ENCODE data around the gene ASNS. TPM values are rescaled to one million over a fixed set of nuclear protein-coding genes. Genes with fewer than 3 reads are reported as not detected.
A peak's percentile ranks its signal among the peaks of the same experiment; 100 is the strongest.
"Not testable (repeated sequence)": the region's sequence is repeated elsewhere in the genome, so short reads cannot be mapped to it uniquely, and the experiment has no call there.

ASNS gene, protein sequence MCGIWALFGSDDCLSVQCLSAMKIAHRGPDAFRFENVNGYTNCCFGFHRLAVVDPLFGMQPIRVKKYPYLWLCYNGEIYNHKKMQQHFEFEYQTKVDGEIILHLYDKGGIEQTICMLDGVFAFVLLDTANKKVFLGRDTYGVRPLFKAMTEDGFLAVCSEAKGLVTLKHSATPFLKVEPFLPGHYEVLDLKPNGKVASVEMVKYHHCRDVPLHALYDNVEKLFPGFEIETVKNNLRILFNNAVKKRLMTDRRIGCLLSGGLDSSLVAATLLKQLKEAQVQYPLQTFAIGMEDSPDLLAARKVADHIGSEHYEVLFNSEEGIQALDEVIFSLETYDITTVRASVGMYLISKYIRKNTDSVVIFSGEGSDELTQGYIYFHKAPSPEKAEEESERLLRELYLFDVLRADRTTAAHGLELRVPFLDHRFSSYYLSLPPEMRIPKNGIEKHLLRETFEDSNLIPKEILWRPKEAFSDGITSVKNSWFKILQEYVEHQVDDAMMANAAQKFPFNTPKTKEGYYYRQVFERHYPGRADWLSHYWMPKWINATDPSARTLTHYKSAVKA
- total RNA-seq, result 100 to 1,000 TPM in 1 of 7 donors, 10 to 100 TPM in 4, 1 to 10 TPM in 2; 7.5 to 216 (median 13.5) TPM
- polyA plus RNA-seq, result 10 to 100 TPM; 13.3 to 24.8 TPM
- long read RNA-seq, donor 1, transcript ASNS-202 (13 exons, 1,994 nt), result major isoform, 45 of 54 reads
- long read RNA-seq, donor 1, partial matches to known transcripts, result 1 of 54 reads
- long read RNA-seq, donor 1, other reads (novel, unspliced or antisense), result 6 of 54 reads
- long read RNA-seq, donor 2, partial matches to known transcripts, result 0 of 4 reads
- long read RNA-seq, donor 2, other reads (novel, unspliced or antisense), result 0 of 4 reads
- long read RNA-seq, donor 3, partial matches to known transcripts, result 0 of 5 reads
- long read RNA-seq, donor 3, other reads (novel, unspliced or antisense), result 0 of 5 reads

DNA sequence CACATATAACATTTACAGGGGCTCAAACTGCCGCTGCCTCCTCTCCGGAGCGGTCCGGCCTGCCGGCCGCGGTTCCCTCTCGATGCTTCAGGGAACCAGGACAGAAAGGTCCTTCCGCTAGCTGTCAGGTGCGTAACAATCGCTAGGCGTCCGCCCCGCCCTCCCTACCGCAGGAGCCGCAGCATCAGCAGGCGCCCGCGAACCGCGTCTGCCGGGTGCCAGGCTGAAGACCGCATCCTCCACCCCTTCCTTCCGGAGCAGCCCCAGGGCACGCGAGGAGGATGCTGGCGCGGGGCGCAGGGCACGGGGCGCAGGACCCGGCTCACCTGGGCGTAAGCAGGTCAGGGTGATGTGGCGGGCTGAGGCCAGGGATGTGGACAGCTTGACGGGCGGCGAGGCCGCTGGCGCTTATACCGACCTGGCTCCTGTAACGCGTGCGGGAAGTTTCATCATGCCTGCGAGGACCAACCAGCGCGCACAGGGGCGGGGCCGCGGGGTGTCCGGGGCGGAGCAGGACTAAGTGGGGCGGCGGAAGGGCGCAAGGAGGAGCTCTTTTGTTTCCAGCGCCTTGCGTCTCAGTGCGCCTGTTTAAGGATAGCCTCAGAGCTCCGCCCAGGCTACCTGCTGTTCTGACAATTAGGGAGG, at the start of gene ASNS:
TSS of gene ASNS (minus strand) at position 384 of the 645 bp plus-strand sequence. CDS start 3,252 bp downstream, outside the sequence.
- Histone ChIP-seq H3K4me3 (peak within 1 kb of the TSS; percentile 77), H3K9me3 (no peaks in the 10 kb centered on the region), H3K27me3 (no peaks in the 10 kb centered on the region), H3K27ac (peak within 1 kb of the TSS in 1 of 2 donors; percentile 69), H3K4me1 (ENCODE audit: insufficient read depth) (peaks cover 3% of the 10 kb centered on the region), H3K36me3 (no peaks in the 10 kb centered on the region)
- intact Hi-C loops (cut with DNase I), result no loop called here
- WGBS, 3 donors, result 0 to 1% (median 1%) methylated on average over 47 to 58 of the region's 58 CpGs
- TF ChIP-seq, protein P1, sequence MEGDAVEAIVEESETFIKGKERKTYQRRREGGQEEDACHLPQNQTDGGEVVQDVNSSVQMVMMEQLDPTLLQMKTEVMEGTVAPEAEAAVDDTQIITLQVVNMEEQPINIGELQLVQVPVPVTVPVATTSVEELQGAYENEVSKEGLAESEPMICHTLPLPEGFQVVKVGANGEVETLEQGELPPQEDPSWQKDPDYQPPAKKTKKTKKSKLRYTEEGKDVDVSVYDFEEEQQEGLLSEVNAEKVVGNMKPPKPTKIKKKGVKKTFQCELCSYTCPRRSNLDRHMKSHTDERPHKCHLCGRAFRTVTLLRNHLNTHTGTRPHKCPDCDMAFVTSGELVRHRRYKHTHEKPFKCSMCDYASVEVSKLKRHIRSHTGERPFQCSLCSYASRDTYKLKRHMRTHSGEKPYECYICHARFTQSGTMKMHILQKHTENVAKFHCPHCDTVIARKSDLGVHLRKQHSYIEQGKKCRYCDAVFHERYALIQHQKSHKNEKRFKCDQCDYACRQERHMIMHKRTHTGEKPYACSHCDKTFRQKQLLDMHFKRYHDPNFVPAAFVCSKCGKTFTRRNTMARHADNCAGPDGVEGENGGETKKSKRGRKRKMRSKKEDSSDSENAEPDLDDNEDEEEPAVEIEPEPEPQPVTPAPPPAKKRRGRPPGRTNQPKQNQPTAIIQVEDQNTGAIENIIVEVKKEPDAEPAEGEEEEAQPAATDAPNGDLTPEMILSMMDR (IDR thresholded peaks at IDR 0.05), result peak in 2 of 3 donors; percentile 8 to 18
- peak; percentile 89 for TF ChIP-seq POLR2A (IDR thresholded peaks at IDR 0.05)
- no peak for TF ChIP-seq EP300 (IDR thresholded peaks at IDR 0.05)
- peak; percentile 87 to 93 (median 90) for DNase-seq

DNA sequence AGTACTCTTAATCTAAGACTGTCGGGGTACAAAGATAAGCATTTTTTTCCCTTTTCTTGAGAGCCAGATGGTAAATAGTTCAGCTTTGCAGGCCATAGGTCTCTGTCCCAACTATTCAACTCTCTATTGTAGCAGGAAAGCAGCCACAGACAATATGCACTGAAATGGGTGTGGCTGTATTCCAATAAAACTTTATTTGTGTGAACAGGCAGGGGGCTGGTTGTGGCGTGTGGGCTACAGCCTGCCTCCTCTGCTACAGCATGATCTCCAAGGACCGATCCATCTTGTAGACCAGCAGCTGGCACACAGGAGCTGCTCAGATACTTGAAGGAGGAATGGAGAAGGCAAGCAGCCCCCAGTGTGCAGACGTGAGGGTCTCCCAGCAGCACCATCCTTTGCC, 49.0 kb upstream of the ASNS start:
- intact Hi-C loops (cut with DNase I); H3K4me3 ChIP-seq; H3K36me3 ChIP-seq; H3K27ac ChIP-seq; DNase-seq; H3K9me3 ChIP-seq; H3K4me1 ChIP-seq (ENCODE audit: insufficient read depth); H3K27me3 ChIP-seq: not testable (repeated sequence)
- 92 to 95% (median 95%) methylated on average over 3 to 4 of the region's 4 CpGs for WGBS, 3 donors

DNA sequence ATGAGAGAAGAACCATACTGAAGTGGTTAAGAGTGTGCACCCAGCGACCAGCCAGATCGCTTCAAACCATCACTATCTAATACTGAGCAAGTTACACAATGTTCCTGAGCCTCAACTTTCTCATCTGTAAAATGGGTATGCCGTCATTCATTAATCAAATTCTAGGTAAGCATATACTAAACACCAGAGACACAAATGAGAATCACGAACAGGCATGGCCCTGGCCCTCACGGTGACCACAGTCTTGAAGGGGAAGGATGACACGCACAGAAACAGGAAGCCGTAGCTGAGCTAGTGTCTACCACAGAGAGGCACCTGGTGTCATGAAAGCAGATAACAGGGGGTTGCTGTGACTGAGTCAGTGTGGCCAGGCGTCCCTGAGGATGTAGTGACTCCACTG, 43.1 kb upstream of the ASNS start:
- H3K27ac ChIP-seq; H3K36me3 ChIP-seq; H3K9me3 ChIP-seq; DNase-seq; H3K4me3 ChIP-seq; H3K27me3 ChIP-seq; H3K4me1 ChIP-seq (ENCODE audit: insufficient read depth); intact Hi-C loops (cut with DNase I): not testable (repeated sequence)
- 95 to 98% (median 98%) methylated on average over 7 to 8 of the region's 8 CpGs for WGBS, 3 donors

DNA sequence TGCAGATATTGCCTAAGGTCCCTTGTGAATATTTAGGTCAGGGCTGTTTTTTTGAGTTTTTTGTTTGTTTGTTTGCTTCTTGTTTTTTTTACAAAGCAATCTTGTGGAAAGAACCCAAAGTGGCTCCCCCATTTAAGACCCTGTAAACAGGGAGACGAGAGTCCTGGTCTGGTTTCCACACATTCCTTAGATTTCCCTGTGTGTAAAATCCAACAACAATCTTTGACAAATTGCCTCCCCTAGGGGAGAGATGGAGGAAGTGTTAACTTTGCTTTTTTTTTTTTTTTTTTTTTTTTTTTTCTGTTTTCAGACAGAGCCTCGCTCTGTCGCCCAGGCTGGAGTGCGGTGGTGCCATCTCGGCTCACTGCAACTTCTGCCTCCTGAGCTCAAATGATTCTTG, 40.1 kb upstream of the ASNS start:
- H3K27ac ChIP-seq; intact Hi-C loops (cut with DNase I); H3K9me3 ChIP-seq; DNase-seq; H3K27me3 ChIP-seq; H3K4me3 ChIP-seq; H3K36me3 ChIP-seq; H3K4me1 ChIP-seq (ENCODE audit: insufficient read depth): not testable (repeated sequence)
- 79 to 80% (median 80%) methylated on average over 5 of the region's 5 CpGs for WGBS, 3 donors

DNA sequence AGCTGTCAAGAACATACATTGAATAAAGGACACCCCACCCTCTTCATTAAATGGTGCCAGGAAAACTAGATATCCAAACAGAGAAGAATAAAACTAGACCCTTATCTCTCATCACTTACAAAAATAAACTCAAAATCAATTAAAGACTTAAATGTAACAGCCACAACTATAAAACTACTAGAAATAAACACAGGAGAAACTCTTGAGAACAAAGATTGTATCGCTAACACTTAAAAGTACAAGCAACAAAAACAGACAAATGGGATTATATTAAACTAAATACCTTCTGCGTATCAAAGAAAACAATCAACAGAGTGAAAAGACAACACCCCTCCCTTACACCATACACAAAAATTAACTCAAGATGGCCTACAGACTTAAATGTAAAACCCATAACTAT, 24.7 kb upstream of the ASNS start:
- H3K4me3 ChIP-seq; H3K27ac ChIP-seq; H3K27me3 ChIP-seq; DNase-seq; H3K9me3 ChIP-seq; H3K4me1 ChIP-seq (ENCODE audit: insufficient read depth); intact Hi-C loops (cut with DNase I); H3K36me3 ChIP-seq: not testable (repeated sequence)
- WGBS, 3 donors, result 79 to 91% (median 90%) methylated on average over 2 of the region's 2 CpGs

DNA sequence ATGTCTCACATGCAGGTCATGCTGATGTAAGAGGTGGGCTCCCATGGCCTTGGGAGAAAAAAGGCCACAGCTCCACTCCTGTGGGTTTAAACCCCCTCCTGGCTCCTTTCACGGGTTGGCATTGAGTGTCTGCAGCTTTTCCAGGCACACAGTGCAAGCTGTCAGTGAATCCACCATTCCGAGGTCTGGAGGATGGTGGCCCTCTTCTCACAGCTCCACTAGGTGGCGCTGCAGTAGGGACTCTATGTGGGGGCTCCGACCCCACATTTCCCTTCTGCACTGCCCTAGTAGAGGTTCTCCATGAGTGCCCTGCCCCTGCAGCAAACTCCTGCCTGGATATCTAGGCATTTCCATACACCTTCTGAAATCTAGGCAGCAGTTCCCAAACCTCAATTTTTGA, 19.5 kb upstream of the ASNS start:
- H3K27ac ChIP-seq; H3K9me3 ChIP-seq; H3K27me3 ChIP-seq; DNase-seq; H3K4me1 ChIP-seq (ENCODE audit: insufficient read depth); H3K4me3 ChIP-seq; intact Hi-C loops (cut with DNase I); H3K36me3 ChIP-seq: not testable (repeated sequence)
- WGBS, 3 donors, result 48 to 55% (median 52%) methylated on average over 4 of the region's 4 CpGs

DNA sequence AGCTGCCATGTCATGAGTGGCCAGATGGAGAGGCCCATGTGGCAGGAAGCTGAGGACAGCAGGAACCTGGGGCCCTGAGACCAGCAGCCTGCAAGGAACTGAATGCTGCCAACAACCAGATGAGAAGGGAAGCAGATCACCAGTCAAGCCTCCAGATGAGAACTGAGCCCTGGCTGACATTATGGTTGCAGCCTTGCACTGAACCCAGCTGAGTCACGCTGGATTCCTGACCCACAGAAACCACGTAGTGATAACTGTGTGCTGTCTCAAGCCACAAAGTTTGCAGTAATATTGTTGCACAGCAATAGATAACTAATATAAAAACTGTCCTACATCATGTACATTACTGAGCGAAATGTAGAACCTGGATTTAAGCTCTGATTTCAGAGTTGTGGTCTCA, 7.3 kb upstream of the ASNS start:
- H3K36me3 ChIP-seq; H3K27me3 ChIP-seq; H3K4me1 ChIP-seq (ENCODE audit: insufficient read depth); intact Hi-C loops (cut with DNase I); H3K4me3 ChIP-seq; H3K9me3 ChIP-seq; H3K27ac ChIP-seq; DNase-seq: not testable (repeated sequence)
- 84 to 86% (median 85%) methylated on average over 3 of the region's 3 CpGs for WGBS, 3 donors

DNA sequence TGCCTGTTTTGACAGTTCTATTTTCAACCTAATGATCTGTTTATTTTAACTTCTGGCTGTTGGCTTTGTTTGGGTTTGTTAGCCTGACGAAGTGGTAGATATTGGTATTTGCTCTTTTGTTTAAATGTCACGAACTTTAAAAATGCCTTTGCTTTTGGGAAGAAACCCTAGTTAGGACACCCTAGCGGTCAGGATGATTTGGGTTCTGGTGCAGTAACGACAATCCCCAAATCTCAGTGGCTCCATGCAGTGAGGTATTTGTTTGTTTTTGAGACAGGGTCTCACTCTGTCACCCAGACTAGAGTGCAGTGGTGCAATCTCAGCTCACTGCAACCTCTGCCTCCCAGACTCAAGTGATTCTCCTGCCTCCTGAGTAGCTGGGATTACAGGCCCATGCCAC, 2.7 kb upstream of the ASNS start:
- intact Hi-C loops (cut with DNase I); H3K9me3 ChIP-seq; H3K27me3 ChIP-seq; H3K36me3 ChIP-seq; H3K4me3 ChIP-seq; H3K27ac ChIP-seq; DNase-seq; H3K4me1 ChIP-seq (ENCODE audit: insufficient read depth): not testable (repeated sequence)
- 73 to 88% (median 84%) methylated on average over 4 of the region's 4 CpGs for WGBS, 3 donors
